SH-SY5Y (cell line): ENCODE results near the gene FAM131C.

Experiments
- GATA2 ChIP-seq: IDR thresholded peaks from 2 replicates; pipeline ENCODE4 v1.6.1; 2011; ENCODE audit warnings: mild to moderate bottlenecking, low read depth, low read length
- GATA3 ChIP-seq: IDR thresholded peaks from 2 replicates; pipeline ENCODE4 v1.6.1; 2011; ENCODE audit warnings: low read depth, mild to moderate bottlenecking, low read length, moderate library complexity

The FAM131C gene

GRCh38 chr1:16063226-16063829, 10.1 kb downstream of the FAM131C start:
- TF ChIP-seq GATA2 (no peak), GATA3 (no peak)

DNA sequence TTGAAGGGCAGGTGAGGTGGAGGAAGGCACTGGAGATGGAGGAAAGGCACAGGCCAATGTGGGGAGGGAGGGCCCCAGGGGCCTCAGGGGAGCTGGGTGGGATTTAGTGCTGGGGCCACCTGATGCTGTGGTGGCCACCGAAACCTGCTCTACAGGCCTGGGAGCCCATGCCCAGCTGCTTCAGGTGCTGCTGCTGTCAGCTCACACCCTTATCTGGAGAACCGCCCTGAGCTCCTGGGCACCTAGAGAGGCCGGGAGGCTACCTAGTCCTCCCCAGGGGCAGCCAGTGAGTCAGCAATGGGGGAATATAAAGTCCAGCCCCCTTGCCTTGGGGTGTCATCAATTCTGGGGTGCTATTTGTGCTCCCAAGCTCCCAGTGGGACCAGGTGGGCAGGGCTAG, 12.2 kb downstream of the FAM131C start:
- TF ChIP-seq GATA2 (no peak), GATA3 (no peak)

DNA sequence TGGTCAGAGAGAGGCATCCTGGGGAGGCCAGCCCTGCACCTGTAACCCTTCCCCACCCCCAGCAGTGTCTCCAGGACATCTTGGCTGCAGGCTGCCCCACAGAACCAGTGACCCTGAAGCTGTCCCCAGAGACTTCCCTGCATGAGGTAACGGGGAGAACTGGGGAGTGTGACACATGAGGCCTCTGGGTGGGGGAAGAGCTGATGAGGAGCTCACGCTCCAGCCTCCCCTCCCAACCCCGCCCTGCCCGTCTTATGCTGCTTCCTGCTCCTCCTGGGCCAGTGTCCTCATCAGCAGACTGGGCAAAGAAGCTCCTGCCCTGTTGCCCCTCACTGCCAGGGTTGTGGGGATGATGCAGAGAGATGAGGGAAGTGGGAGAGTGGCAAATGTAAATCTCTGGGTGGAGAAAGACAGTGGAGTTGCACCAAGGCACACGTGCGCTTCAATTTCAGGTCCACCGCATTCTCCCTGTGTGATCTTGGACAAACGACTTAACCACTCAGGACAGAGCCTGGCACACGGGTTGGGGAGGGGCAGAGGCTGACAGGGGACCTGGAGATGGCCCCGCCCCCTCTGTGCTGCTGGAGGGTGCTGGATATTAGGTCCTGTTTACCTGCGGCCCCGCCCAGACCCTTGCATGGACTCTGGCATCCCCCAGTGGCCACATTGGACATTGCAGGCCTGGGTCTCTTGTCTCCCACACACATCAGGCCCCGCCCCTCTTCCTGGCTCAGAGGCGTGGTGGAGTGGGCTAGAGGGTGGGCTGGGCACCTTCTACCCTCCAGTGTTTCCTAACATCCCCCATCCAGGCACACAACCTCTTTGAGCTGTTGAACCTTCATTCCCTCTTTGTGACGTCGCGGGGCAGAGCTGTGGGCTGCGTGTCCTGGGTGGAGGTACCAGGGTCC, 17.6 kb downstream of the FAM131C start:
- TF ChIP-seq GATA3 (no peak), GATA2 (no peak)

GRCh38 chr1:16054598-16055540, 18.6 kb downstream of the FAM131C start:
- TF ChIP-seq GATA3 (no peak), GATA2 (no peak)

DNA sequence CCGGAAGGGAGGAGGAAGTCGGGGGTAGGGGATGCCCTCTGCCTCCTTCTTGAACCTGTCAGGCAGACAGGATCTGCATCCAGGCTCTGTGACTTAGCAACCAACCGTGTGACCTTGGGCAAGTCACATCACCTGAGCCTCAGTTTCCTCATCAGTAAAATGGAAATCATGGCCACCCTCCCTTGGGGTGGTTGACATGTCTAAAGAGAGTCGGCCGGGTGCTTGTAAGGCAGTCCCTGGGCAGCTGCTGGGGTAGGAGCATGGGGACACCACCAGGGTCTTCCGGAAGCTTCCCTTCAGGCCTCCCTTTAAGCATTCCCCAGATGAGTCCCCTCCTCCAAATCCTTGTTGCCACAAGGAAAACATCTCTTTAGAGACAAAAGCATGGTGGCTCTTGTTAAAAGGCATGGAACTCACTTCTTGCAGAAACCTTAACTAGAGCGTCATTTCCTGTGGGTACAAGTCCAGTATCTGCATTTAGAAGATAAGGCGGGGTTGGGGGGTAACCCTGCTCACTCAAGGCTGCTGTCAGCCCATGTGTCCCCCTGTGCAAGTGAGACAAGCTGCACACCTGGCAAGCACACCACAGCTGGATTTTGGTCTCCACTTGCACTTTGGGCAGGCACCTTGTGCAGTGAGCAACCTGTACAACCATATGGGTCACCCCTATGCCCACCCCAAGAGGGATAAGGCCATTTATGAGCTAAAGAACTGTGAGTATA, 19.5 kb downstream of the FAM131C start:
- no peak for TF ChIP-seq GATA2
- TF ChIP-seq GATA3: no peak

GRCh38 chr1:16051039-16051438, 22.4 kb downstream of the FAM131C start:
- TF ChIP-seq GATA3: no peak
- TF ChIP-seq GATA2: no peak

DNA sequence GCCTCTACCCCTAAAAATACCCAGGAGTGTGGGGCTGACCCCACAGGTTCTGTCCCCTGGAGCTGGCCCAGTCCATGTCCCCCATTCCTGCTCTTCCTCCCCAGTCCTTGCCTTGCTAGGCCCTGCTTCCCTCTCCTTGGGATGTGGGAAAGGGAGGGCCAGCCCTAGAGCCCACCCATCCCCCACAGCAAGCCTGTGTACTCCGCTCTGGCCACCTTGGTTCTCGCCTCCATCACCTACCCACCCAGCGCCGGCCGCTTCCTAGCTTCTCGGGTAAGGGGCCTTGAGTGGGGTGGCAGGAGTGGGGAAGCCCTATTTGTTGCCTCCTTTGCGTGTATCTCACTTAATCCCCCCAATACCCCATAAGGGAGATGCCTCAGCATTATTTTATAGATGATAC, 23.1 kb downstream of the FAM131C start:
- TF ChIP-seq GATA3 (no peak), GATA2 (no peak)

DNA sequence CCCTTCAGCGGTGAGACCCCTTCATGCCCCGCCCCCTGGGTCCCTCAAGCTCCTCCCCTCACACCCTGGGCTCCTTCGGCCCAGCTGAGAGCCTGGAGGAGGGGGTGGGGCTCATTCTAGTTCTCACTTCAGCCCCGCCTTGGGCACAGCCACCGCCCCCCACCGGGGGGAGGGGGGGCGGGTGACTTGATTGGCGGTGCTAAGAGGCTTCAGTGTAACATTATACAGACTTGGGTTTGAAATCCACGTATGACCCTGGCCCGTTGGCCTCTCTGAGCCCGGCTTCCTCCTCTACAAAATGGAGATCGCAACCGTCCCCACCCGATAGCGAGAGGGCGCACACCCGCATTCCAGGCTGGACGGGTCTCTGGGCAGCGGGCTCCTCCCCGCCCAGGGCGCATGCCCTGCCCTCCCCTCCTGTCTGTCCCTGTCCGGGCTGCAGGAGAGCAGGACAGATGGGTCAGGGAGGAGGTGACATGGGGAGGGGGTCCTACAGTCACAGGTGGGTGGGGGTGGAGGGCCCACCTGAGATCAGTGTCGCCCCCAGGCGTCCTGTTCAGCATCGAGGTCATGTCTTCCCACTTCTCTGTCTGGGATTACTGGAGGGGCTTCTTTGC, 24.8 kb downstream of the FAM131C start:
- no peak for TF ChIP-seq GATA2
- no peak for TF ChIP-seq GATA3

DNA sequence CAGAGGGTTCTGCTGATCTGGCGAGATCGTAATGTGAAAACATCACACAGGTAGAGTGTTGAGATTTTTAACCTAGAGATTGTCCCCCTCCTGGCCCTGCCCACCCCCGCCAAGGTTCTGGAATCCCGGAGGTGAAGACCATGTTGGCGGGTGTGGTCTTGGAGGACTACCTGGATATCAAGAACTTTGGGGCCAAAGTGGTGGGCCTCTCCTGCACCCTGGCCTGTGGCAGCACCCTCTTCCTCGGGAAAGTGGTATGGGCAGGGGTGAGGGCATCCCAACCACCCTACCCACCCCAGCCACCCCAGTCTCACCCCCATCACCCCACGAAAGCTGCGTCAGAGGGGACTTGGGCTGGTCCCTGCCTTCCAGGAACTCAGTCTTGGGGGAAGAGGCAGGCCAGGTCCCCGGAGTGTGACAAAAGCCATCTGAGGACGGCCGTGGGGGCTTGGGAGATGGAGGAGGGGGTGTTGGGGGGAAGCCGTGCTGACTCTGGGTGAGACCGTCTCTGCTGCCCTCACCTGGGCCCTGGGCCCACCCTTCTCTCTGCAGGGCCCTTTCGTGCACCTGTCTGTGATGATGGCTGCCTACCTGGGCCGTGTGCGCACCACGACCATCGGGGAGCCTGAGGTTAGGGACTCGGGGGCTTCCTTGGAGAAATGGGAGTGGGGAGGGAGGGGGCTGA, 25.5 kb downstream of the FAM131C start:
- no peak for TF ChIP-seq GATA3
- TF ChIP-seq GATA2: no peak

- no peak for TF ChIP-seq GATA3
- no peak for TF ChIP-seq GATA2
Observed at GRCh38 chr1:16046842-16047241, 26.6 kb downstream of the FAM131C start.

GRCh38 chr1:16043950-16044349, 29.5 kb downstream of the FAM131C start:
- TF ChIP-seq GATA2 (no peak), GATA3 (no peak)

DNA sequence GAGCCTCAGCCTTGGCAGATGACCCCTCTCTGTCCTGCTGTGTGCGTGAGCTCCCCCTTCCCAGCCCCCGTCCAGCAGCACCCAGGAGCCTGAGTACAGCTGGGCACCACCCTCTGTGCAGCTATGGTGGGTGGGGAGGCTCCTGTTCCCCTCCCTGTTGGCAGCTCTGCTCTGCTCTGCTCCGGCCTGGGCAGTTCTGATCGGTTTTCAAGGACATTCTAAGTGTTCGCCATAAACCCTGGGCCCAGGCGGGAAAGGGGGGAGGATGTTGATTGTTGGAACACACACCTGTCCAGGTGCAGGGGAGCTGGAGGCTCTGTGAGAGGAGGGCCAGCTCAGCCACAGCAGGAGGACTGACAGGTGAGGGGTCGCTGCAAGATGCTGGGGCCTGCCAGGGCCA, 29.9 kb downstream of the FAM131C start, which contains the start of gene CLCNKB:
Gene CLCNKB, plus strand, starts transcription at position 262 of the 400 bp plus-strand sequence. CDS start 711 bp downstream, outside the sequence.
- TF ChIP-seq GATA2: no peak
- TF ChIP-seq GATA3: no peak
